HepG2 (cell line): ENCODE data around the gene ANG. TPM values are rescaled to one million over a fixed set of nuclear protein-coding genes. Genes with fewer than 3 reads are reported as not detected.

ENCODE experiments used
- ARID4A ChIP-seq: sonication (generic); formaldehyde crosslinking; IDR thresholded peaks from 2 replicates; pipeline ENCODE4 v1.5.0; 2020; ENCODE audit warnings: mild to moderate bottlenecking, missing genetic modification reagents, borderline replicate concordance
- CSRNP2 ChIP-seq: sonication (generic); formaldehyde crosslinking; conservative IDR thresholded peaks from 2 replicates; pipeline ENCODE4 v1.8.0; 2022; ENCODE audit warnings: low read depth, missing genetic modification reagents
- FOXJ3 ChIP-seq: sonication (generic); formaldehyde crosslinking; IDR thresholded peaks from 2 replicates; pipeline ENCODE4 v1.4.0; 2020; ENCODE audit warnings: missing genetic modification reagents, mild to moderate bottlenecking, borderline replicate concordance
- HDAC6 ChIP-seq: fragments of 200-600 bp; sonication (generic); IDR thresholded peaks from 2 replicates; pipeline ENCODE4 v1.7.0; 2017; ENCODE audit warnings: mild to moderate bottlenecking, antibody characterized with exemption, low read length, low read depth
- KIAA2018 ChIP-seq: sonication (generic); formaldehyde crosslinking; IDR thresholded peaks from 2 replicates; pipeline ENCODE4 v1.5.0; 2020; ENCODE audit warnings: mild to moderate bottlenecking, missing genetic modification reagents, borderline replicate concordance
- MAFK ChIP-seq, 2 experiments: IDR thresholded peaks in 1 of 2; conservative IDR thresholded peaks in 1 of 2; 2 replicates each; pipeline ENCODE4 v1.6.1; 2011; ENCODE audit warnings: improper control_type of control experiment in 2 of 2, low read length in 2 of 2
- ZFP36L2 ChIP-seq: sonication (generic); formaldehyde crosslinking; IDR thresholded peaks from 2 replicates; pipeline ENCODE4 v1.4.0; 2020; ENCODE audit warnings: missing genetic modification reagents
- ZNF589 ChIP-seq: sonication (generic); formaldehyde crosslinking; conservative IDR thresholded peaks from 2 replicates; pipeline ENCODE4 v1.8.0; 2022; ENCODE audit warnings: mild to moderate bottlenecking, moderate library complexity, missing genetic modification reagents
- ZNF781 ChIP-seq: sonication (generic); formaldehyde crosslinking; IDR thresholded peaks from 2 replicates; pipeline ENCODE4 v1.5.1; 2020; ENCODE audit warnings: borderline replicate concordance, mild to moderate bottlenecking, missing genetic modification reagents; ENCODE audit errors: not compliant biosample characterization
- polyA plus RNA-seq, 8 experiments: library from polyadenylated mRNA; depleted of rRNA in 3 of 8; stranded (reverse) in 7 of 8; unstranded in 1 of 8; fragments of >200 nt; fragmentation: Illumina TruSeq in 4 of 8; extraction: Trizol in 4 of 8; gene quantifications; 2 replicates each; pipeline versions ENCODE4 v1.2.1 to v1.2.3, GENCODE V29; 2011 to 2016; ENCODE audit warnings: low read depth in 4 of 8, missing spikeins in 1 of 8, mixed read lengths in 1 of 8; ENCODE audit not compliant: insufficient read depth in 1 of 8
- total RNA-seq, 5 experiments: library from RNA; depleted of rRNA; stranded (reverse); fragments of >200 nt; fragmentation: Illumina TruSeq; extraction: Trizol; gene quantifications; 2 replicates each; pipeline ENCODE4 v1.2.3, GENCODE V29; 2016; ENCODE audit warnings: low read depth in 1 of 5
- TF ChIP-seq, protein P1 (sequence below): sonication (generic); formaldehyde crosslinking; IDR thresholded peaks from 2 replicates; pipeline ENCODE4 v1.4.0; 2020; ENCODE audit warnings: missing genetic modification reagents

ANG gene
- total and polyA plus RNA-seq, 2 of the 13 experiments (the other 11 are each of a cell fraction or from before 2014, with no cell fraction given), result 83.6 to 401 TPM

DNA sequence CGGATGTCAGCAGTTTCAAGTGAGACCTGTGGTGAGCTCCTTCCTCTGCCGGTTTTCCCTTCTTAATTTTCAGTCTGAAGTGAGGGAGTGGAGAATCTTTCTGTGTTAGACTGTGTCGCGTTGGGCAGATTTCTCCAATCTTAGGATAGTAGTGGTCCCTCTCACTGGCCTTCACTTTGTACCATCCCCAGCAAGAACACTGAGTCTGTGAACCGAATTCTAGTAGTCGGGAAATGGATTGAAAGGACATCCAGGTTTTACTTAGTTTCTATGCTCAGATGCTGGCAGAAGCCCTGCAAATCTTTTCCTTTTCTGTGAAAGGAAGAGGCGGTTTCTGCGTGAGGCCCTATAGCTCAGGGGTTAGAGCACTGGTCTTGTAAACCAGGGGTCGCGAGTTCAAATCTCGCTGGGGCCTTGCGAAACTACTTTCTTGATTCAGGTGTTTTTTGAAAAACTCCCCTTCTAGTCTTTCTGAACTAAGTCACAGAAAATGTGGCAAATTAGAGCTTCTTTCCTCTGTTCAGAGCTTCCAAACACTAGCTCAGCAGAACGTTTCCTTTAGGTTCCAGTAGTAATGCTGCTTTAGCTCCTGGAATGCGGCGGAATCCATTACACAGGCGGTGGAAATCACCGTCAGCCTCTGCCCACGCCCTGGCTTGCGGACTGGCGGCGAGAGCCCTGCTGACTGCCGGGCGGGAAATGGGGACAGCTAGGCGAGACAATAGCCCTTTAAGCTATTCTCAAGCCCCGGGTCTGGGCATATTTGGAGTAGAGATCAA lies 7.0 kb upstream of the ANG start (continued):
- TF ChIP-seq KIAA2018 (CRISPR knock-in tag) (no peak), ZNF589 (CRISPR knock-in tag) (0 out of 2 replicates have a peak, but pooled peaks have one; percentile 22), MAFK (conservative IDR thresholded peaks at IDR 0.05 in 1 of 2, IDR thresholded peaks at IDR 0.05 in 1 of 2; ENCODE audit: low read length in 2 of 2) (peak; percentile 100; a peak in 2 of 4 replicates), HDAC6 (no peak), ZFP36L2 (no peak), CSRNP2 (CRISPR knock-in tag) (no peak), ARID4A (CRISPR knock-in tag) (peak; percentile 58), FOXJ3 (peak; percentile 78; the same call in 1 of the 2 replicates), ZNF781 (no peak)
- TF ChIP-seq, protein P1, sequence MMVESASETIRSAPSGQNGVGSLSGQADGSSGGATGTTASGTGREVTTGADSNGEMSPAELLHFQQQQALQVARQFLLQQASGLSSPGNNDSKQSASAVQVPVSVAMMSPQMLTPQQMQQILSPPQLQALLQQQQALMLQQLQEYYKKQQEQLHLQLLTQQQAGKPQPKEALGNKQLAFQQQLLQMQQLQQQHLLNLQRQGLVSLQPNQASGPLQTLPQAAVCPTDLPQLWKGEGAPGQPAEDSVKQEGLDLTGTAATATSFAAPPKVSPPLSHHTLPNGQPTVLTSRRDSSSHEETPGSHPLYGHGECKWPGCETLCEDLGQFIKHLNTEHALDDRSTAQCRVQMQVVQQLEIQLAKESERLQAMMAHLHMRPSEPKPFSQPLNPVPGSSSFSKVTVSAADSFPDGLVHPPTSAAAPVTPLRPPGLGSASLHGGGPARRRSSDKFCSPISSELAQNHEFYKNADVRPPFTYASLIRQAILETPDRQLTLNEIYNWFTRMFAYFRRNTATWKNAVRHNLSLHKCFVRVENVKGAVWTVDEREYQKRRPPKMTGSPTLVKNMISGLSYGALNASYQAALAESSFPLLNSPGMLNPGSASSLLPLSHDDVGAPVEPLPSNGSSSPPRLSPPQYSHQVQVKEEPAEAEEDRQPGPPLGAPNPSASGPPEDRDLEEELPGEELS (CRISPR knock-in tag), result peak; percentile 37; the same call in 1 of the 2 replicates
